Measurements from ENCODE around the gene PDE3B. TPM values are rescaled to one million over a fixed set of nuclear protein-coding genes. Genes with fewer than 3 reads are reported as not detected.

PDE3B gene
- total RNA-seq, 1 donor from 2014 or later = 5.1 TPM

DNA sequence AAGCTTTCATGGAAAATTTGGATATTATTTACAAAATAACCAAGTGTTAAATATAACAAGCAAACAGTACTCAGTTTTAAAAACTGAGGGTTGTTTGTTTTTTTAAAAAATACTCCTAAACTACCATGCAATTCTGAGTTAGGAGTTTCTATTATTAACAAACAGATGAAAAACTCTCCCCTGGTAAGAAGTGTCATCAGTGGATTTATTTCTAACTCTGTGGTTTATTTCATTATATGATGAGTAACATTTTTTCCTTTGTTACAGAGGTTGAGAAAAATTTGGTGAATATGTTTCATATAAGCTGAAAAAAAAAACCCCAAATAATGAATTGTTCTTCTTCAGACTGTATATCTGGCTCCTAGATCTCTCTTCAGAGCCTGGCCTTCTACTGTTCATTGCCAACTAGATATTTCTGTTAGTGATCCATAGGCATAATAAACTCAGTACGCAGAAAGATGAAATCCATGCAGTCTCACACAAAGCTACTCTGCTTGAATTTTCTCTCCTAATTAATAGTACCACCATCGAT lies 29.4 kb upstream of the PDE3B start:
- Histone ChIP-seq H3K4me3 (no peak overlapping the region), H3K27me3 (no peaks in the 10 kb centered on the region), H3K27ac (no peak overlapping the region), H3K4me1 (no peaks in the 10 kb centered on the region), H3K9me3 (no peaks in the 10 kb centered on the region), H3K36me3 (peaks cover 0 to 6% of the 10 kb centered on the region in 2 donors)
- DNase-seq (ENCODE audit: low spot score in 2 of 2) = no peak
- intact Hi-C loops (cut with DNase I) = no loop called here
- TF ChIP-seq, protein P1, sequence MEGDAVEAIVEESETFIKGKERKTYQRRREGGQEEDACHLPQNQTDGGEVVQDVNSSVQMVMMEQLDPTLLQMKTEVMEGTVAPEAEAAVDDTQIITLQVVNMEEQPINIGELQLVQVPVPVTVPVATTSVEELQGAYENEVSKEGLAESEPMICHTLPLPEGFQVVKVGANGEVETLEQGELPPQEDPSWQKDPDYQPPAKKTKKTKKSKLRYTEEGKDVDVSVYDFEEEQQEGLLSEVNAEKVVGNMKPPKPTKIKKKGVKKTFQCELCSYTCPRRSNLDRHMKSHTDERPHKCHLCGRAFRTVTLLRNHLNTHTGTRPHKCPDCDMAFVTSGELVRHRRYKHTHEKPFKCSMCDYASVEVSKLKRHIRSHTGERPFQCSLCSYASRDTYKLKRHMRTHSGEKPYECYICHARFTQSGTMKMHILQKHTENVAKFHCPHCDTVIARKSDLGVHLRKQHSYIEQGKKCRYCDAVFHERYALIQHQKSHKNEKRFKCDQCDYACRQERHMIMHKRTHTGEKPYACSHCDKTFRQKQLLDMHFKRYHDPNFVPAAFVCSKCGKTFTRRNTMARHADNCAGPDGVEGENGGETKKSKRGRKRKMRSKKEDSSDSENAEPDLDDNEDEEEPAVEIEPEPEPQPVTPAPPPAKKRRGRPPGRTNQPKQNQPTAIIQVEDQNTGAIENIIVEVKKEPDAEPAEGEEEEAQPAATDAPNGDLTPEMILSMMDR (IDR thresholded peaks at IDR 0.05) = no peak

DNA sequence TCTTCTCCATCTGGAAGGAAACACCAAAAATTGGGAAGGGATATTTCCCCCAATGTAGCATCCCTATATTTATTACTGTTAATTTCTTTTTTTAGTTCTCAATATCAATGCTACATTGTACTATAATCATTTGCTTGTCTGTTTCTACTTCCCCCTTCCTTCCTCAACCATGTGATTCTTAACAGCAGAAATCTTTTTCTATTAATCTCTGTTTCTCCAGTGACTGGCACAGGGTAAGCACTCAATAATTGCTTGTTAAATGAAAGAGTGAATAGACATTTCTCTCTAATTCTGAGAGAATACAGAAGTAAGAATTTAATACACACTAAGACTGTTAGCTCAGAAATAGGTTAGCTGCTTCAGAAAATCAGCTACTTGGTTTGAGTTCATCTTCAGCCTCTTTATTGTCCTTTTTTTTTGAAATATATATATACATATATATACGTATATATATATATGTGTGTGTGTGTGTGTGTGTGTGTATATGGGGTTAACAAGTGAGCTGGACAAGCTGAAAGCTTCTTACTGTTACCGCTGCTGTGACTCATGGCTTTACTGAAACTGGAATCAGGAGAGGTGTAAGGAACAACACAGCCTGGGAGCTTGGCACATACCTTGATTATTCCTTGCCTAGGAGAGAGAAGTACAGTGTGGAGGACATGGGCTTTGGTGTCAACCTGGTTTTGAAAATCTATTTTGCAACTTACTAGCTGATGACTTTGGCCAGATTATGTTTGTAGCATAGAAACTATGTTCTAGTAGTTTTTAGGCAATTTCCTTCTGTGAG lies 26.2 kb upstream of the PDE3B start:
- TF ChIP-seq, protein P1 (IDR thresholded peaks at IDR 0.05) = no peak
- Histone ChIP-seq H3K4me1 (no peaks in the 10 kb centered on the region), H3K27ac (no peak overlapping the region), H3K9me3 (no peaks in the 10 kb centered on the region), H3K36me3 (no peaks in the 10 kb centered on the region), H3K27me3 (no peaks in the 10 kb centered on the region), H3K4me3 (no peak overlapping the region)
- intact Hi-C loops (cut with DNase I) = no loop called here
- DNase-seq (ENCODE audit: low spot score in 2 of 2) = no peak

DNA sequence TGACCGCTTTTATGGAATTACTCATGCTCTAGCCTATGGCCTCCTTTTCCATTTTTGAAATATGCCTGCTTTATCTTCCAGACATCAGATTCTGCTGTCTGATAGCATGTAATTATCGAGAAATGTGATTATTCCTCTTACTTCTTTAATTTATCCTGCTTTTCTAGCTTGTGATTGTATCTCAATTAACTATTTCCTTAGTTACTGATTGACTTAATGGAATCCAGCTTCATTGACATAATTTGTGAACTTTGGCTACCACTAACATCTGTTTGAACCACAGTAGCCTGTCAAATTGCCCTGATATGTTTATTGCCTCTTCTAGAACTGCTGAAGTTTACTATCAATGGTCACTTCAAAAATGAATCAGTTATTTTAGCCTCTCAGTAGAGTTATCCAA lies 25.5 kb upstream of the PDE3B start:
- intact Hi-C loops (cut with DNase I) = no loop called here
- TF ChIP-seq, protein P1 (IDR thresholded peaks at IDR 0.05) = no peak
- Histone ChIP-seq H3K4me1 (no peaks in the 10 kb centered on the region), H3K27me3 (no peaks in the 10 kb centered on the region), H3K36me3 (no peaks in the 10 kb centered on the region), H3K4me3 (no peak overlapping the region), H3K9me3 (no peaks in the 10 kb centered on the region), H3K27ac (no peak overlapping the region)
- DNase-seq (ENCODE audit: low spot score in 2 of 2) = no peak

DNA sequence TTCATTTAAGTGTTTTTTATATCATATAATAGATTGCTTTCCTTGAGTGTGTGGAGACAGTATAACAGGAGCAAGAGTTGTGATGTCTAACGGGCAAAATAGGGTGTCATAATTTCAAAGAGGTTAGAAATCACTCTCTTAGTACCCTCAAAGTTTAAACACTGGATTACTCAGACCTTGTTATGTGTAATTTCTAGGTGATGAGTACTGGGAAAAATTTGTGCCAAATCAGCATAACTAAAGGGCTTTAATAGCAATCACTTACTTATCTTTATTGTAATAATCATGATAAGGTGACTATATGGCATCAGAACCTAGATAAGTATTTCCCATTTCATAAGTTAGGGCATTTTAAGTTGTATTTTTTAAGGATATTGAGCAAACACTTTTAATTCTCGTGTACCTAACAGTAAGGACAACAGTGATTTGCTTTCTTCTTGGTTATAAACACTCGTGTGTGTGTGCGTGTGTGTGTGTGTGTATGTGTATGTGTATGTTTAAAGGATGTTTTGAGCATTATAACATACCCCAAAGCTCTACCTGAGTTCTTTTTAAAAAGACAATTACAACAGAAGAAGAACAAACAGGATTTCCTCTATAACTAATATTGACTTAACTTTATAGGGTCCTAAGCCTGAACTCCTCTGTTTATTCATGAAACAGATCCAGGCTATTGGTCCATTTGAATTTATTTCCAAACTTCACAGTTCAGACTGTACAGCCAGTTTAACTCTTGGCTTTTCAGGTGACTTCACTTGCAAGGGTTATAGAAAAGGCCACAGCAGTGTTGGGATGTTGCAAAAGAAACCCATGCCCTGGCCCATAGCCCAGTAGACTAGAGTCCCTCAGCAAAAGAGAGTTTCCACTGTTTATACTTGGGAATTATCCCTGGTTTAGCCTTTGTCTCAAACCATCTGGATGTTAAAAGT lies 23.7 kb upstream of the PDE3B start:
- Histone ChIP-seq H3K36me3 (no peaks in the 10 kb centered on the region), H3K27ac (no peak overlapping the region), H3K4me3 (no peak overlapping the region), H3K27me3 (no peaks in the 10 kb centered on the region), H3K9me3 (no peaks in the 10 kb centered on the region), H3K4me1 (no peaks in the 10 kb centered on the region)
- TF ChIP-seq, protein P1 (IDR thresholded peaks at IDR 0.05) = no peak
- DNase-seq (ENCODE audit: low spot score in 2 of 2) = no peak
- intact Hi-C loops (cut with DNase I) = no loop called here

DNA sequence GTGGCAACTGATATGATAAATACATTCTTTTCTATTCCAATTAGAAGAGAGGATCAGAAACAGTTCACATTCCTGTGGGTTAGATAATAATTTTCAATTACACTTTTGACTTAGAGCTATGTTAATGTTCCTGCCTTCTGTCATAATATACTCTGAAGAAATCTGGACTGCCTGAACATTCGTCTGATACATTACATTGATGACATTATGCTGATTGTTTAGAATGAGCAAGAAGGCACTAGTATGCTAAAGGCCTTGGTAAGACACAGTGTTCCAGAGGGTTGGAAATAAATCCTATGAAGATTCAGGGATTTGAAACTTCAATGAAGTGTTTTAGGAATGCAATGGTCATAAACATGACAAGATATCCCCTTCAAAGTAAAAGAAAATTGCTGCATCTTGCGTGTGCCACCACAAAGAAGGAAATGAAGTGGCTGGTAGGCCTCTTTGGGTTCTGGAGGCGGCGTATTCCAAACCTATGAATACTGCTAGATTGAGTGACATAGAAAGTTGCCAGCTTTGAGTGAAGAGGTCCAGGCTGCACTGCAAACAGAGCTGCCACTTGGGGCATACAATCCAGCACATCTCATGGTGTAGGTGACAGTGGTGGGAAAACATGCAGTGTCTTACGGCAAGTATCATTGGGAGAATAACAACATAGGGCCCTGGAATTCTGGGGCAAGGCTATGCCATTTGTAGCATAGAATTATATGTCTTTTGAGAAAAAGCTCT lies 21.2 kb upstream of the PDE3B start:
- Histone ChIP-seq H3K27ac (no peak overlapping the region), H3K9me3 (no peaks in the 10 kb centered on the region), H3K4me3 (no peak overlapping the region), H3K36me3 (no peaks in the 10 kb centered on the region), H3K27me3 (no peaks in the 10 kb centered on the region), H3K4me1 (no peaks in the 10 kb centered on the region)
- intact Hi-C loops (cut with DNase I) = no loop called here
- DNase-seq (ENCODE audit: low spot score in 2 of 2) = no peak
- TF ChIP-seq, protein P1 (IDR thresholded peaks at IDR 0.05) = no peak
